ENCODE measurements around the gene MSL1.
A peak's percentile ranks its signal among the peaks of the same experiment; 100 is the strongest.

MSL1 gene

GRCh38 chr17:40105861-40106759 is 15.7 kb upstream of the MSL1 start:
- no peak for DNase-seq

- no peak for DNase-seq
Observed at GRCh38 chr17:40106760-40107521, 14.8 kb upstream of the MSL1 start.

DNA sequence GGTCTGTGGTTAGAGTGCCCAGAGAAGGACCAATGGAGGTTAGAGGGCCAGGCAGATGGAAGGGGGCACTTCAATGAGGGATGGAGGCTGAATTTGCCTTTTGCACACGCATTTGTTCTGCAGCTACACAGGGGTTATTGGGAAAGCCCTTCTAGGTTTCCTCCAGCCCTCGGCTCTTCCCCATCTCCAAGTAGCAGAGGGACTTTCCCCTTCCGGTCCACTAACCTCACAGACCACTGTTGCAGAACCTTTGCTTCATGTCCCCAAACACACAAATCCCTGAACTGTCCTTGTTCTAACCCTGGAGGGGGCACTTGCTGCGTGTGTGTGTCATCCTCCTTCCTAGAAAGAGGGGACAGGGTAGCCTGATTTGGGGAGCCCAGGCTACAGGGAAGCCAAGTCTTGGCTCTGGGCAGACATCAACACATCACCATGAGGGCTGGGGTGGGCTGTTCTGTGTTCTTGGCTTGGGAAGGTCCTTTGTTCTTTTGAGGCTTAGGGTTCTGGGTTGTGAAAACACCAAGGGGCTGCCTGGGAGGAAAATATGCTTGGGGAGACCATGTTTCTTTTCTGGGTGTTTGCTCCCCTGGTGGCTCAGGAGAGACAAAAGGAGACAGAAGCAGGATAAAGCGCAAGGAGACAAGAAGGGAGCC is 14.1 kb upstream of the MSL1 start:
- no peak for DNase-seq

DNA sequence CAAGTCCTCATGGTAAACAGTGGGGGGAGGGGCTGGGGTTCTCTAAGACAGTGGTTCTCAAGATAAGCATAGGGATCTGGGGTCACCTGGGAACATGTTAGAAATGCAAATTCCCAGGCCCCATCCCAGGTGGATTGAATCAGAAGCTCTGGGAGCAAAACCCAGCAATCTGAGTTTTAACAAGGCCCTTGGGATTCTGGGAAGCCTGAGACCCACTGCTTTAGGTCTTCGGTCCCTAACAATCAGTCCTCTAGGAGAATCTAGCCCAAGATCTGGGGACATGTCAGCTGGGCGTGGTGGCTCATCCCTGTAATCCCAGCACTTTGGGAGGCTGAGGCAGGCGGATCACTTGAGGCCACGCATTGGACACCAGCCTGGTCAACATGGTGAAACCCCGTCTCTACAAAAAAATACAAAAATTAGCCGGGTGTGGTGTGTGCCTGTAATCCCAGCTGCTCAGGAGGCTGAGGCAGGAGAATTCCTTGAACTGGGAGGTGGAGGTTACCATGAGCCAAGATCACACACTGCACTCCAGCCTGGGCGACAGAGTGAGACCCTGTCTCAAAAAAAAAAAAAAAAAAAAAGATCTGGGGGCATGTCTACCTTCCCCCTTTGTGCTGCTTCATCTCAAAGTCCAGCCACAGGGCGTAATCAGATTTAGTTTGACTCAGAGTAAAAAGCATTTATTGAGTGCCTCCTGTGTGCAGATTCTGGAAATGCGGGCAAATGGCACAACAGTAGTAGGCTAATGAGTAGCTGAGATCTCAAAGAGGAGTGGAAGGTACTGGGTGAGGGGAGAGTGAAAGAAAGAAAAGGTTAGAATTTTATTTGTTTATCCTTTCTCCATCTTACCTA is 12.6 kb upstream of the MSL1 start:
- no peak for DNase-seq

GRCh38 chr17:40110026-40110845 is 11.5 kb upstream of the MSL1 start:
- DNase-seq: no peak

DNA sequence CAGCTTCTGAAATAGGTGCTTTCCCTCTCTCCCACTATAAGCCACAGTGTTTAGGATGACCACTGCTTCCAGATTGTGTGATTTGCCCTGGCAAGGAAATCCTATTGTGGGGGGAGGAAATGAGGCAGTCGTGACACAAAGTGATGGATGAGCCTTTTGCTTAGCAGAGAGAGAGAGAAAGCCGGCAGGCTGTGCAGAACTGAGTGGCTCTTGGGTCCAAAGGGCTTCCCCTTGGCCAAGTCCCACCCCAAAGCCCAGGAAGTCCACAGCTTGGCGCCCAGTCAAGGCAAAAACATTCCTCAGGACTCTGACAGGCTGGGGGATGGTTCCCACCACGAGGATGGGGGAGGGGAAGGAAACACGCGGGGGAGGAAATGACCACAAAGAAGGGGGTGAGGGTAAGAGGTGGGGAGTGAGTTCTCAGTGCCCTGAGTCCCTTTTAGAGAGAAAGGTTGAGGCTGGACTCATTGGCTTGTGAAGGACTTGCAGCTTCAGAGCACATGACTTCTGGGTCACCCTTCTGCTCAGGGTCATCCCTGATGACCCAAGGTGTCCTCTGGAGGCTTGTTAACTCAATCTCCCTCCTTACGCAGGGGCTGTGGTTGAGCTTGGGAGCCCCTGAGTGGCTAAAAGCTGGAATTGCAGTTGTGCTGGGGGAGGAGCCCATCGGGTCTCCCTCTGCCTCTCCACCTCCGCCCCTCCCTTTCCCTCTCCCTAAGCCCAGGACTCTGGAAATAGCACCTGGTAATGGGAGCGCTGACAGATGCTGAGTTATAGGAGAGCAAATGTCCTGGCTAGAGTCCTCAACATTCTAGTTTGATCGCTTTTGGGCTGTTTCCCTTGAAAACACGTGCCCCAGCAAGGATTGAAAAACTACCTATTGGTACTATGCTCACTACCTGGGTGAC is 10.3 kb upstream of the MSL1 start:
- peak; percentile 41 to 65 for DNase-seq

DNA sequence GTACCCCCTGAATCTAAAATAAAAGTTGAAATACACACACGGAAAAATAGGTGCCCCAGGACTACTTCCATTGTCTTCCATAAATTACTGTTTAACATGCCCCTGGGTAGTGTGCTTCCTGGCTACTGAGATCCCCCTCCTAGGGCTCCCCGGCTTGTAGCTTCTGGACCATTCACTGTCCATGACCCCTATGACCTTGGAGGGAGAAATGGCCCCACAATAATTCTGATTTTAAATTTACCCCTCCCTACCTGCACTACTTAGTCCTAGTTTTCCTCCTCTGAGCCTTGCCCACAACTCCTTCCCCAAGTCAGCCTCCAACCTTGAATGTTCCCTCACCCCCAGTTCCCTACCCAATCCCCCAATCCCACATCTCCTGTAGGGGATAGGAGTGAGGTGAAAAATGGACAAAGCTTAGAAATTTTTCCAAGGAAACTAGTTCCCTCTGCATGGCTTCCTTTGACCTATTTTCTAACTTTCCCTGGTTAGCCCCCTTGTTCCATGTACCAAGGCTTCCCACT is 9.5 kb upstream of the MSL1 start:
- DNase-seq: no peak

GRCh38 chr17:40112718-40113109 is 9.1 kb upstream of the MSL1 start:
- DNase-seq: no peak

- peak; percentile 73 to 86 for DNase-seq
Observed at GRCh38 chr17:40113110-40113906, 8.5 kb upstream of the MSL1 start.

DNA sequence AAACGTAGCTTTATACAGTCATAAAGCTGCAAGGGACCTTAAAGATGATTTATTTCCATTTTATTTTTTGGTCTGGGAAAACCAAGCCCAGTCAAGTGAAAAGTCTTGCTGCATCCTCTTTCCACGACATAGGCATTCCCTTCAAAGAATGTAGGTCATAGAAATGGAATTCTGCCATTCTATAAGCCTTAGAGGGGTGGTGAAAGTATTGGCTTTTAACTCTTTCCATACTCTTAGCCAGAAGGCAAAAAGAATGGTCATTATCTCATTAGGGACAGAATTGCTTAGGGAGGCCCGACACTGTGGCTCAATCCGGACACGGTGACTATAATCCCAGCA is 7.9 kb upstream of the MSL1 start:
- DNase-seq: no peak

- no peak for DNase-seq
Observed at GRCh38 chr17:40115101-40115436, 6.7 kb upstream of the MSL1 start.

- no peak for DNase-seq
Observed at GRCh38 chr17:40122136-40122998, 596 bp downstream of the MSL1 start.

GRCh38 chr17:40122999-40123810 is 1.4 kb downstream of the MSL1 start:
- peak; percentile 28 to 54 for DNase-seq

DNA sequence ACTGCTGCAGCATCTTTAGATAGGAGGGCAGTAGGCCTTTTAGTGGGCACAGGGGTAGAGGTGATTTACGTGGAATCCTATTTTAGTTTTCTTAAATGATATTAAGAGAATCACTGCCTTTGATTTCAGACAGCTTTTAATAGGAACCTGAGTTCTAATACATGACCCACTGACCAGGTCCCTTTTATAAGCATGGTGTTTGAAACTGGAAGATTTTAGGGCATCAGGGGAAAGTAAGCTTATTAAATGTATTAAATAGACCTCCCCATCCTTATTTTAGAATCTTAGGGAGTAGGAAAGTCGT is 2.0 kb downstream of the MSL1 start:
- DNase-seq: no peak

- no peak for DNase-seq
Observed at GRCh38 chr17:40124279-40125141, 2.7 kb downstream of the MSL1 start.

DNA sequence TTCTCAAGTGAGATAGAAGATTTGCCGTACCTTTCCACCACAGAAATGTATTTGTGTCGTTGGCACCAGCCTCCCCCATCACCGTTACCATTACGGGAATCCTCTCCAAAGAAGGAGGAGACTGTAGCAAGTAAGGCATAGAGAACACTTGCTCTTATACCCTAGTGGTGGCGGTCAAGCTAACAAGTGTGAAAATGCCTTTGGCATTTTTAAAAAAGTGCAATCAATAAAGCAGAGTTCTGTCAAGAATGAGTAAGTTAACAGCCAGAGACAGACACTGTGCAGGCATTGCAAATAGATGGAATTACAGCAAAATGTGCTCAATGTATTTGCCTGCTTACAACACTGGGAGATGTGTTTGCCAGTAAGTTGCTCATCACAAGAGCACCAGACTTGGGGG is 7.7 kb downstream of the MSL1 start:
- no peak for DNase-seq

Data from NCI-H187 (cell line).